H1 (cell line): ENCODE data around the gene SELENOO. TPM values are rescaled to one million over a fixed set of nuclear protein-coding genes. Genes with fewer than 3 reads are reported as not detected.

ENCODE experiments used
- CHD7 ChIP-seq: fragments of 300-600 bp; sonication (generic); IDR thresholded peaks from 2 replicates; pipeline ENCODE4 v1.7.1; 2012; ENCODE audit warnings: low read length, moderate library complexity, mild to moderate bottlenecking, inconsistent platforms; ENCODE audit not compliant: insufficient replicate concordance
- CTCF ChIP-seq, 3 experiments: IDR thresholded peaks; 1 replicate in 2 of 3; 2 replicates in 1 of 3; pipeline versions ENCODE4 v1.5.1 to v1.6.1; 2011; ENCODE audit warnings: low read length in 3 of 3, mild to moderate bottlenecking in 3 of 3, inconsistent platforms in 2 of 3, low read depth in 1 of 3, moderate library complexity in 1 of 3; ENCODE audit not compliant: insufficient read depth in 1 of 3; ENCODE audit errors: control extremely low read depth in 1 of 3
- E2F6 ChIP-seq: IDR thresholded peaks from 2 replicates; pipeline ENCODE4 v1.6.1; 2012; ENCODE audit warnings: inconsistent platforms
- EP300 ChIP-seq, 2 experiments: IDR thresholded peaks; 1 replicate in 1 of 2; 2 replicates in 1 of 2; pipeline ENCODE4 v1.6.1; 2011 to 2012; ENCODE audit warnings: low read depth in 2 of 2, low read length in 2 of 2, mild to moderate bottlenecking in 2 of 2, borderline replicate concordance in 1 of 2, inconsistent platforms in 1 of 2, moderate library complexity in 1 of 2
- KDM4A ChIP-seq: IDR thresholded peaks from one replicate; pipeline ENCODE4 v1.7.1; 2012; ENCODE audit warnings: low read depth, mild to moderate bottlenecking, moderate library complexity, low read length, inconsistent platforms; ENCODE audit not compliant: severe bottlenecking
- KDM5A ChIP-seq: fragments of 200-600 bp; IDR thresholded peaks from 2 replicates; pipeline ENCODE4 v1.7.1; 2012; ENCODE audit warnings: mild to moderate bottlenecking, low read length, inconsistent platforms, mixed read lengths
- SP4 ChIP-seq: IDR thresholded peaks from 2 replicates; pipeline ENCODE4 v1.6.1; 2012; ENCODE audit warnings: low read length, inconsistent platforms
- SRF ChIP-seq: IDR thresholded peaks from 2 replicates; pipeline ENCODE4 v1.6.1; 2011; ENCODE audit warnings: mild to moderate bottlenecking, low read depth, low read length, moderate library complexity
- polyA plus RNA-seq, 7 experiments: library from polyadenylated mRNA; depleted of rRNA in 3 of 7; stranded (reverse) in 5 of 7; unstranded in 2 of 7; fragments of >200 nt in 5 of 7; fragments of 200-250 nt in 2 of 7; gene quantifications; 1 replicate in 5 of 7; 2 replicates in 1 of 7; 4 replicates in 1 of 7; pipeline versions ENCODE4 v1.2.1 to v1.2.3, GENCODE V29; 2011 to 2013; ENCODE audit warnings: missing spikeins in 2 of 7, mixed read lengths in 2 of 7
- total RNA-seq: library from RNA; stranded (reverse); fragmentation: NEBNext Ultra II Directional; extraction: Animal tissue kit (Norgen Biotek cat#: 25700); gene quantifications from 2 replicates; pipeline ENCODE4 v1.2.1, GENCODE V29; 2021

Gene SELENOO
- total and polyA plus RNA-seq, 2 of the 8 experiments (the other 6 are each of a cell fraction or from before 2014, with no cell fraction given), result 18.6 to 25.1 TPM

- TF ChIP-seq CHD7 (no peak), SRF (no peak), CTCF (IDR thresholded peaks at IDR 0.05; ENCODE audit: control extremely low read depth in 1 of 3, insufficient read depth in 1 of 3, low read depth in 1 of 3, low read length in 3 of 3) (no peak), EP300 (IDR thresholded peaks at IDR 0.05; ENCODE audit: borderline replicate concordance in 1 of 2, low read depth in 2 of 2, low read length in 2 of 2) (no peak), KDM5A (no peak), SP4 (no peak), E2F6 (no peak), KDM4A (no peak)
Observed at GRCh38 chr22:50222508-50222907, 21.7 kb downstream of the SELENOO start (continued).
